Fibroblast of gingiva (primary cell): ENCODE data around the gene STK33.

Experiments
- DNase-seq: peaks from one replicate; pipeline ENCODE4 v3.0.0-alpha.2; 2011; ENCODE audit warnings: low read depth

Gene STK33

DNA sequence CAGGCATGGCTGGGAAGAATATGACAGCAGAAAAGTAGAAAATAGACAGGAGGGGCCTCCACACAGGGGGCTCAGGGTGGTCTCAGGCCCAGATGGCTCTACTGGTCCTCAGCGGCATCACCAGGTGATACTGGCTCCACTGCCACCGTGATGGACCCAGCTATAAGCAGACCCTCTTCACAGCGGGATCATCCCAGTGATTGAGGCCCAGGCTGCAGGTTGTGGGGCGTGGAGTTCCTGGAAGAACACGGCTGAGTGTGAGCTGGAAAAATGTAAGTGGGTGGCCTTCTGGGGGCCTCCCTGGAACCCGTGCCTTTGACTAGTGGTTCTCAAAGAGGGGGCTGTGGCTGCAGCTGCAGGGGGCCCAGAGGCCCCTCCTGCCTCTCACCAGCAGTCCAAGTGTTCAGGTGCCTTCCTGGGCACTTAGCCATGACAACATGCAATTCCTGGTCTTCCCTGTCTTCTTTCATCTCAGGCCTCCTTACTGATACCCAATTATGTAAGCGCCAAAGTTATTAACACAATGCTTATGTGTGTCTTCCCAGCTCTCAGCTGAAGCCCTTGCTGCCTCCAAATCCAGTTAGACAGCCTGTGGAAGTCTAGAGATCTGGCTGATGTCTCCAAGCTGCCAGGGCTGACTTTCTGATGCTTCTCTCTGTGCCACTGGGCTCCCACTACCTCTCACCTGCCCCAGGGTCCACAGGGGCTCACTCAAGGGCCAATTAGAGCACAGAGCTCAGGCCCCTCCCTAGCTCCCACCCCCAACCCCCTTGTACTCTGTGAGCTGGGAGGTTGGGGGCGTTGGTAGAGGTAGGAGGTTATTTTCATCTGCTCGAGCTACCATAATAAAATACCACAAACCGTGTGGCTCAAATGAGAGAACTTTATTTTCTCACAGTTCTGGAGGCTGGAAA is 220.3 kb downstream of the STK33 start:
- no peak for DNase-seq

DNA sequence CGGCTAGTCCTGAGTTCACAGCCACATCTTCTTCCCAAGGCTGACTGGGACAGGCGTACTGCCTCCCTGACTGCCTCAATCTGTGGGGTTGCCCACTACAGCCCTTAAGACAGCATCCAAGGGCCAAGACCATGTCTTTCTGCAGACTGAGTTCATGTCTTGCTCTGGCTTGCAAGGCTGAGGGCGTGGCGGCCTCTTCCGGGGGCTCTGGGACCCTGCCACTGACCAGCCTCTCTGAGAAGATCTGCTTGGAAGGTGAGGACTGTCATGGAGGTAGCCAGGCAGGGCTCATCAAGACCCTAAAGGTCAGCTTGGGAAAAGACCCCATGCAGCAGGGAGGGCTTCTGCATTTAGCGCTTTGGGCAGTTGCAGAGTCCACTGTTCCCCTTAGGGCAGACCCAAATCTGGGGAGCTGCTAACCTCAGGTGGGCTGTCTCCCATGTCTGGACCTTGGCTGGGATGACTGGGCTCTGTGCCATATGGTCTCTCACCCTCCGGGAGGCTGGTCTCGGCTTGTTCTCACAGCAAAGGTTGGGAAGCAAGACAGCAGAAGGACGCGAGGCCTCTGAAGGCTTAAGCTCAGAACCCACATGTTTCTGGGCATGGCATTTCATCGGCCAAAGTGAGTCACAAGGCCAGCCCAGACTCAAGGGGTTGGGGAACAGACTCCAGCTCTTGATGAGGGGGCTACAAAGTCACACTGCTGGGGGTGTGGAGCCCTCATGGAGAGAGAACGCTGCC is 221.2 kb downstream of the STK33 start:
- DNase-seq = no peak

DNA sequence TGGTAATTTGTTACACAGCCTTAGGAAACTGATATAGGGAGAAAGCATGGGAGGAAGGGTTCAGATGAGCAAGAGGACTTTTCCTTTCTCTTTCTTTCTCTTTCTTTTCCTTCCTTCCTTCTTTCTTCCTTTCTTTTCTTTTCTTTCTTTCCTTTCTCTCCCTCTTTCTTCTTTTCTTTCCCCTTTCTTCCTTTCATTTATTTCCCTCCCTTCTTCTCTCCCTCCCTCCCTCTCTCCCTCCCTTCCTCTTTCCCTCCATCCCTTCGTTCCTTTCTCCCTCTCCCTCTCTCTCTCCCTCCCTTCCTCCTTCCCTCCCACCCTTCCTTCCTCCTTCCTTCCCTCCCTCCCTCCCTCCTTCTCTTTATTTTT is 222.5 kb downstream of the STK33 start:
- DNase-seq = no peak

- no peak for DNase-seq
These were observed 223.1 kb downstream of the STK33 start for GRCh38 chr11:8370812-8371515.

DNA sequence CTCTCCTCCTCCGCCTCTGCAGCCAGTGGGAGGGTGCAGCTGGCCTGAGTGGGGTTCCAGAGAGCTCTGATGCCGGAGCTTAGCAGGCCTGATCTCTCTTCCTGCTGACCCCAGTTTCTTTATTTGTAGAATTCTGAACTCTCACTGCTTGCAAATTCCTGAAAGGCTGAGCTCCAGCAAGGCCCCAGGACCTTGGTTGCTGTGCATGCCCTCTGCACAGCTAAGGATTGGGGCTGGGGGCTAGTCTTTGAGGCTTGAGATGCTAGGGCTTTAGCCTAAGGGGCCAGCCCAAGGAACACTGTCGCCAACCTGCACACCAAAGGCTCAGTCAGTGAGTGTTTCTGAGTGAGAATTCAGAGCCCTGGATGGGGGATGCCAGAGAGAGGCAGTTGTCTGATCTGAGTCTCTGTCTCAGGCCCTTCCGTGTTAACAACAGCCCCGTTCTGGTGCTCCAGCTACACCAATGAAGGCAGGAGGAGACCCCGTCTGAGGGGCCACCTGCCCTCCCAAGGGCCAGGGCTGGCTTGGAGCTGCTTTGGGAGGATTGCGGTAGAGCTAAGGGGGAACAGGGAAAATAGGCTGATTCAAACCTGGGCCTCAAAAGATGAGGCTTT is 224.3 kb downstream of the STK33 start:
- DNase-seq = no peak

GRCh38 chr11:8368772-8369171 is 225.3 kb downstream of the STK33 start:
- no peak for DNase-seq

- no peak for DNase-seq
These were observed 225.8 kb downstream of the STK33 start for GRCh38 chr11:8368194-8368593.

GRCh38 chr11:8366316-8366715 is 227.7 kb downstream of the STK33 start:
- DNase-seq = no peak

DNA sequence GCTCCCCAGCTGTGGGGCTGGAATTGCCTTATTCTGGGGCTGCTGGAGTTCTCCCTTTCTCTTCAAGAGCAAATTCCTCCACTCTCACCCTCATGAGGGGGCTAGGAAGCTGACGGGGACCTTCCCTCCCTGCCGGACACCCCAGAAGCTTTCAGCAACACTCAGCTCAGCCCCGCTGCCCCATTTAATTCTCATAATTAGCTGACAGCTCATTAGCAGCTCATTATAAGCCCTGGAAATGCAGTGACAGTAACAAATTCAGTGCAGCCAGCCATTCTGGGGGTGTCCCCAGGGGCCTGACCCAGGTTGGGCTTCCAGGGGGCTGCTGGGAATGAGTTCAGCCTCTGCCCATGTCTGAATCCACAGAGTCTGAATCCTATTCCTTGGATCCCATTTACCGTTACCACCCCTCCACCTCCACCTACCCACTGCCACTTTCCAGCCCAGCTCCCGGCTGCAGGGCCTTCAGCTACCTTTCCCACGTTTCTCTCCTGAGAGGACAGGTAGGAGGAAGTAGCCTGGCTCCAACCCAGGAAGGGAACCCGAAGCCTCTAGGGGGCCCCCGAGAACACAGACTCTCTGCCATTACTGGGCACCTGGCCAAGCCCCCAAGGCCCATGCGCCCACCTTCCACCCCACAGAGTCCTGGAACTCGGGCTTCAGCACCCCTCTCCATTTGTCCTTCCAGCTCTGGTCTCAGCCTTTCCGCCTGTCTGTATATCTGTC is 228.6 kb downstream of the STK33 start:
- DNase-seq = no peak

DNA sequence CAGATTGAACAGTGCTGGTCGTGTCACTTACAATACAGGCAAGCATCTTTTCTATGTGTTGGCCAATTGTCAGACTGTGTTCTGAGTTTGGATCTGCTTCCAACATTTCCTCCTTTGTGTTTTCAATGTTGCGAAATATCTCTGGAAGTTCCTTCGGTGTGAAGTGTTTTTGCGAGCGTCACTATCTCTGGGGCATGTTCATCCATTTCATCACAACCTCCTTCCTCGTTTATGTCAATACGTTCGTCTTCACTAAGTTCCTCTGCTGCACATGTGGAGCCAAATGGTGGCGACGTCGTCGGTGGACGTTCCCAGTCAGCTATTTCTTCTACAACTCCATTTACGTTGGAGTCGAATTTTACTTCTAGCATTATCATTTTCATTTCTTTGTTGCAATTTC is 230.1 kb downstream of the STK33 start:
- no peak for DNase-seq

GRCh38 chr11:8362899-8363298 is 231.1 kb downstream of the STK33 start:
- no peak for DNase-seq

GRCh38 chr11:8362491-8362890 is 231.5 kb downstream of the STK33 start:
- no peak for DNase-seq

DNA sequence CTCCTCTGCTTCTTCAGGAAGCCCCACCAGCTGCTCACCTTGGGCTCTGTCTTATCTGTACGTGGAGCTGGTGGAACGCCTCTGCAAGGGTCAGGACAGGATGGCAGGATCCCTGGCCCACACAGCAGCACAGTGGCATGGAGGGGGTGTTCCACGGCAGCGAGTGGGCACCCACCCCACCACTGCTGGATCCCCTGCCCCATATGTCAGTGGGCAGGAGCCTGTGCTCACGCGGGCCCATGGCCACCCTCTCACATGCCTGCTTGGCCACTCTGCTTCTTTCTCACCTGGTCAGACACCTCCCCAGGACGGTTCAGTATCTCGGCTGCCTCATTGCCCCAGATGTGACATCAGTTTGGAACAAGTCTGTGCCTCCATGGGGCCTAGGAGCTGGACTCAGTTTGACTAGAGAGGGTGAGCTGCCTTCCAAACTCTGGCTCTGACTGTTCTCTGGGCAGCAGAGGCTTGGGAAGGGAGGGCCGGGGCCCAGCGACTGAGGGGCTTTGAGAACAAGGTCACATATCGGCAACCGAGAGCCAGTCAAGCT is 232.3 kb downstream of the STK33 start:
- no peak for DNase-seq

DNA sequence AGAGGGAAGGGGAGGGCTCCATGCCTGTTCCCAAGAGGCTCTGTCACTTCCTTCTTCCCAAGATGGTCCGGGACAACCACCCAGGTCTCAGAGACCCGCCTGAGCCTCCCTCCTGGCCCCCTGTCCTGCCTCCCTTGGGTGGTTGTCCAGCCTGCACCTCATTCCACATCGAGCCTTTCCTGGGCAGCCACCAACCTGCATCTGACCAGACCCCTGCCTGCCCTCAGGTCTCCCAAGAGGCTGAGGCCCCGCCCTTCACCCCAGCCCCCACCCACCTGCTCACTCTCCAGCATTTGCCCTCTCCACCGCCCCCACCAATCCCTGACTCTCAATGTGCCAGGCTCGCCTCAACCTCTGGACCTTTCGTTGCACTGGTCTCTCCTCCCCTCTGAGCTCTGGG is 232.8 kb downstream of the STK33 start:
- no peak for DNase-seq

- DNase-seq = no peak
These were observed 233.8 kb downstream of the STK33 start for GRCh38 chr11:8360086-8360828.

- no peak for DNase-seq
These were observed 234.5 kb downstream of the STK33 start for GRCh38 chr11:8359521-8359920.

- DNase-seq = no peak
These were observed 236.0 kb downstream of the STK33 start for GRCh38 chr11:8357891-8358566.

- DNase-seq = no peak
These were observed 236.5 kb downstream of the STK33 start for GRCh38 chr11:8357505-8357888.

- DNase-seq = no peak
These were observed 237.1 kb downstream of the STK33 start for GRCh38 chr11:8356721-8357504.
